Ishikawa (cell line): Measurements from ENCODE around the gene FBXL17.

ENCODE experiments used
- CREB1 ChIP-seq: IDR thresholded peaks from 2 replicates; pipeline ENCODE4 v1.6.1; 2012; ENCODE audit warnings: low read depth
- FOXM1 ChIP-seq: IDR thresholded peaks from 2 replicates; pipeline ENCODE4 v1.6.1; 2012; ENCODE audit warnings: low read depth, borderline replicate concordance
- RAD21 ChIP-seq: IDR thresholded peaks from 2 replicates; pipeline ENCODE4 v1.6.1; 2012; ENCODE audit warnings: low read depth
- REST ChIP-seq: IDR thresholded peaks from 2 replicates; pipeline ENCODE4 v1.6.1; 2012; ENCODE audit warnings: low read depth, mild to moderate bottlenecking
- TAF1 ChIP-seq: IDR thresholded peaks from 2 replicates; pipeline ENCODE4 v1.6.1; 2012; ENCODE audit warnings: low read depth, mild to moderate bottlenecking
- TEAD4 ChIP-seq: IDR thresholded peaks from 2 replicates; pipeline ENCODE4 v1.6.1; 2012
- ZBTB7A ChIP-seq: IDR thresholded peaks from 2 replicates; pipeline ENCODE4 v1.6.1; 2012; ENCODE audit warnings: low read depth
- TF ChIP-seq, protein P1 (sequence below): IDR thresholded peaks from 2 replicates; pipeline ENCODE4 v1.6.1; 2012

DNA sequence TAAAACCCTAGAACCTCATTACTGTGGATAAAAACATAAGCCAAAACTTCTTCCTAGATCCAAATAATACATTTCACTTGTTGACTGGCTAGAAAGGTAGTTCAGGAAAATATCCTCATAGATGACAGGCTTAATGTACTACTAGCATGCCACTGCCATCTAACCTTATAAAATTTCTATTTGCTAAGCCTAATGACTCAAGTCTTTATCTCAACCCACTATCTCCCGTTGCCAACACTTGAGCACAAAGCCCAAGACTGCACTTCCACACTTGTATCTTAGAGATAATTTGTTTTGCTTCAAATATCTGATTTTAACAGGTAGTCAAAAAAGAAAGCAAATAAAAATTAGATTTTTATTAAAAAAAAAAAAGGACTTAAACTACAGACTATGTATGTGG is 42.7 kb downstream of the FBXL17 start:
- TF ChIP-seq REST, result no peak
- TF ChIP-seq ZBTB7A, result no peak
- TF ChIP-seq FOXM1, result no peak
- no peak for TF ChIP-seq TEAD4
- no peak for TF ChIP-seq CREB1
- TF ChIP-seq, protein P1, sequence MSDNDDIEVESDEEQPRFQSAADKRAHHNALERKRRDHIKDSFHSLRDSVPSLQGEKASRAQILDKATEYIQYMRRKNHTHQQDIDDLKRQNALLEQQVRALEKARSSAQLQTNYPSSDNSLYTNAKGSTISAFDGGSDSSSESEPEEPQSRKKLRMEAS, result no peak
- no peak for TF ChIP-seq RAD21
- no peak for TF ChIP-seq TAF1
